SK-N-MC (cell line): ENCODE results near the gene TRIM2.

Source experiments
- EZH2 ChIP-seq: fragments of 200-600 bp; sonication (generic); IDR thresholded peaks from one replicate; pipeline ENCODE4 v1.6.1; 2017; ENCODE audit warnings: antibody characterized with exemption
- POLR2AphosphoS5 ChIP-seq: IDR thresholded peaks from 2 replicates; pipeline ENCODE4 v1.6.1; 2012; ENCODE audit warnings: mild to moderate bottlenecking, low read depth, low read length, borderline replicate concordance

DNA sequence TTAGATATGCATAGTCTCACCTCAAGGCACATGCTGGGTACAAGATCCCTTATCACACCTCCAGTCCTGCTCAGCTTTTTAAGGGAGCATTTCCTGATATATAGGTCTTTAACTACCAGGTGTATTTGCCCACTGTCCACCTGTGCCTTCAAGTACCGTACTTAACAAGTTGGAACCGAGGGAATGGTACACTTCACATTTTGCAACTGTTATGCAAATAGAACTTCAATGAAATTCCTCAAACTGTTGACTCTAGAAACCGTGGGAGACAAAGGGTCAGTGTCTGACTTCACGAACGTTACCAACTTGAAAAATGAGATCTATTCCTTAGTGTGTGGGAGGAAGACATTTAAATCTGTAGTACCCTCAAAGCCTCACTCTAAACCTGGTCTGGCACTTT, 5.2 kb downstream of the TRIM2 start:
- TF ChIP-seq POLR2AphosphoS5 (no peak), EZH2 (no peak)
